Astrocyte (in vitro differentiated cells and primary cell): Measurements from ENCODE around the gene CSH2. TPM values are rescaled to one million over a fixed set of nuclear protein-coding genes. Genes with fewer than 3 reads are reported as not detected.
"Not testable (repeated sequence)": the region's sequence is repeated elsewhere in the genome, so short reads cannot be mapped to it uniquely, and the experiment has no call there.

Source experiments
- DNase-seq: peaks from one replicate; pipeline ENCODE4 v3.0.0-alpha.2; 2010; ENCODE audit warnings: low read depth
- FAIRE-seq: peaks from 2 replicates; lab custom pipeline; 2011; peaks lifted over from hg19 to GRCh38; lab: Jason Lieb, UNC
- H2AFZ ChIP-seq: 2 replicates; pipeline ENCODE4 v1.6.0; 2012; ENCODE audit warnings: low read depth, low read length, inconsistent platforms
- H3K27ac ChIP-seq: 2 replicates; pipeline ENCODE4 v1.5.1; 2011; ENCODE audit warnings: low read depth, low read length, inconsistent platforms
- H3K27me3 ChIP-seq: 2 replicates; pipeline ENCODE4 v1.6.0; 2011; ENCODE audit warnings: low read length, inconsistent platforms; ENCODE audit not compliant: insufficient read depth
- H3K36me3 ChIP-seq: 2 replicates; pipeline ENCODE4 v1.5.1; 2011; ENCODE audit warnings: low read length, inconsistent platforms; ENCODE audit not compliant: insufficient read depth
- H3K4me1 ChIP-seq: 2 replicates; pipeline ENCODE4 v1.5.1; 2011; ENCODE audit warnings: low read length, inconsistent platforms; ENCODE audit not compliant: insufficient read depth
- H3K4me2 ChIP-seq: 2 replicates; pipeline ENCODE4 v1.6.0; 2012; ENCODE audit warnings: low read length, inconsistent platforms
- H3K4me3 ChIP-seq: 2 replicates; pipeline ENCODE4 v1.5.1; 2011; ENCODE audit warnings: low read depth, mild to moderate bottlenecking, low read length, inconsistent platforms; ENCODE audit not compliant: insufficient read depth
- H3K79me2 ChIP-seq: 2 replicates; pipeline ENCODE4 v1.6.0; 2012; ENCODE audit warnings: mild to moderate bottlenecking, low read length, inconsistent platforms; ENCODE audit not compliant: insufficient read depth
- H3K9ac ChIP-seq: 2 replicates; pipeline ENCODE4 v1.6.0; 2012; ENCODE audit warnings: mild to moderate bottlenecking, low read length, inconsistent platforms
- H3K9me3 ChIP-seq: 2 replicates; pipeline ENCODE4 v1.5.1; 2012; ENCODE audit warnings: low read depth, mild to moderate bottlenecking, low read length, inconsistent platforms; ENCODE audit not compliant: insufficient read depth
- H4K20me1 ChIP-seq: 2 replicates; pipeline ENCODE4 v1.6.0; 2012; ENCODE audit warnings: low read length, inconsistent platforms; ENCODE audit not compliant: insufficient read depth
- H3K27ac Mint-ChIP-seq: one replicate; pipeline ENCODE4 v1.8.0; 2021; ENCODE audit warnings: mild to moderate bottlenecking, mixed read lengths; ENCODE audit not compliant: unreplicated experiment
- H3K27me3 Mint-ChIP-seq: one replicate; pipeline ENCODE4 v1.8.0; 2021; ENCODE audit warnings: low read depth, mixed read lengths; ENCODE audit not compliant: unreplicated experiment
- H3K36me3 Mint-ChIP-seq: one replicate; pipeline ENCODE4 v1.8.0; 2021; ENCODE audit warnings: low read depth, mixed read lengths; ENCODE audit not compliant: unreplicated experiment
- H3K4me1 Mint-ChIP-seq: one replicate; pipeline ENCODE4 v1.8.0; 2021; ENCODE audit warnings: low read depth, mixed read lengths; ENCODE audit not compliant: unreplicated experiment
- H3K4me3 Mint-ChIP-seq: one replicate; pipeline ENCODE4 v1.8.0; 2021; ENCODE audit warnings: mild to moderate bottlenecking, moderate library complexity, mixed read lengths; ENCODE audit not compliant: unreplicated experiment
- H3K9me3 Mint-ChIP-seq: one replicate; pipeline ENCODE4 v1.8.0; 2021; ENCODE audit warnings: mild to moderate bottlenecking, mixed read lengths; ENCODE audit not compliant: unreplicated experiment
- EZH2 ChIP-seq: IDR thresholded peaks from 2 replicates; pipeline ENCODE4 v1.6.1; 2012; ENCODE audit warnings: mild to moderate bottlenecking, low read length, inconsistent platforms; ENCODE audit not compliant: insufficient read depth
- total RNA-seq: library from RNA; stranded (reverse); gene quantifications from 2 replicates; pipeline ENCODE4 v1.2.1, GENCODE V29; 2021
- TF ChIP-seq, protein P1 (sequence below): IDR thresholded peaks from 2 replicates; pipeline ENCODE4 v1.5.1; 2011; ENCODE audit warnings: low read depth, mild to moderate bottlenecking, inconsistent platforms, low read length, moderate library complexity; ENCODE audit not compliant: insufficient read depth

The CSH2 gene
- total RNA-seq, 1 donor from 2014 or later: 4.3 TPM

DNA sequence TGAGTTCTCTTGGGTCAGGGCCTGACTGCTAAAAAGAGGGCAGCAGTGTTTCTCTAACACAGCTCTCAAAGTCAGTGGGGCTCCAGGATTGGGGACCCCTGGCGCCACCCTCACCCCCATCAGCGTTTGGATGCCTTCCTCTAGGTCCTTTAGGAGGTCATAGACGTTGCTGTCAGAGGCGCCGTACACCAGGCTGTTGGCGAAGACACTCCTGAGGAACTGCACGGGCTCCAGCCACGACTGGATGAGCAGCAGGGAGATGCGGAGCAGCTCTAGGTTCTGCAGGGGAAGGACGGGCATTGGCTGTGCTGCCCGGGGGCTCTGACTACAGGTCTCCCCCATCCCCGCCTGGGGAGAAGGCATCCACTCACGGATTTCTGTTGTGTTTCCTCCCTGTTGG, 44.2 kb upstream of the CSH2 start:
- no peak for FAIRE-seq
- TF ChIP-seq EZH2: no peak
- TF ChIP-seq, protein P1, sequence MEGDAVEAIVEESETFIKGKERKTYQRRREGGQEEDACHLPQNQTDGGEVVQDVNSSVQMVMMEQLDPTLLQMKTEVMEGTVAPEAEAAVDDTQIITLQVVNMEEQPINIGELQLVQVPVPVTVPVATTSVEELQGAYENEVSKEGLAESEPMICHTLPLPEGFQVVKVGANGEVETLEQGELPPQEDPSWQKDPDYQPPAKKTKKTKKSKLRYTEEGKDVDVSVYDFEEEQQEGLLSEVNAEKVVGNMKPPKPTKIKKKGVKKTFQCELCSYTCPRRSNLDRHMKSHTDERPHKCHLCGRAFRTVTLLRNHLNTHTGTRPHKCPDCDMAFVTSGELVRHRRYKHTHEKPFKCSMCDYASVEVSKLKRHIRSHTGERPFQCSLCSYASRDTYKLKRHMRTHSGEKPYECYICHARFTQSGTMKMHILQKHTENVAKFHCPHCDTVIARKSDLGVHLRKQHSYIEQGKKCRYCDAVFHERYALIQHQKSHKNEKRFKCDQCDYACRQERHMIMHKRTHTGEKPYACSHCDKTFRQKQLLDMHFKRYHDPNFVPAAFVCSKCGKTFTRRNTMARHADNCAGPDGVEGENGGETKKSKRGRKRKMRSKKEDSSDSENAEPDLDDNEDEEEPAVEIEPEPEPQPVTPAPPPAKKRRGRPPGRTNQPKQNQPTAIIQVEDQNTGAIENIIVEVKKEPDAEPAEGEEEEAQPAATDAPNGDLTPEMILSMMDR: no peak
- Histone ChIP-seq H2AFZ (no peak overlapping the region), H3K27ac (no peak overlapping the region), H3K27me3 (peaks cover 9% of the 10 kb centered on the region), H3K9ac (no peak overlapping the region), H3K79me2 (no peaks in the 10 kb centered on the region), H3K9me3 (no peaks in the 10 kb centered on the region), H4K20me1 (no peaks in the 10 kb centered on the region), H3K4me3 (no peak overlapping the region), H3K4me1 (no peaks in the 10 kb centered on the region), H3K4me2 (no peak overlapping the region), H3K36me3 (no peaks in the 10 kb centered on the region)
- Mint-ChIP-seq H3K27ac (no peak overlapping the region), H3K4me3 (no peak overlapping the region), H3K4me1 (no peaks in the 10 kb centered on the region), H3K27me3 (peaks cover 46% of the 10 kb centered on the region), H3K9me3 (no peaks in the 10 kb centered on the region), H3K36me3 (no peaks in the 10 kb centered on the region)
- DNase-seq: no peak

DNA sequence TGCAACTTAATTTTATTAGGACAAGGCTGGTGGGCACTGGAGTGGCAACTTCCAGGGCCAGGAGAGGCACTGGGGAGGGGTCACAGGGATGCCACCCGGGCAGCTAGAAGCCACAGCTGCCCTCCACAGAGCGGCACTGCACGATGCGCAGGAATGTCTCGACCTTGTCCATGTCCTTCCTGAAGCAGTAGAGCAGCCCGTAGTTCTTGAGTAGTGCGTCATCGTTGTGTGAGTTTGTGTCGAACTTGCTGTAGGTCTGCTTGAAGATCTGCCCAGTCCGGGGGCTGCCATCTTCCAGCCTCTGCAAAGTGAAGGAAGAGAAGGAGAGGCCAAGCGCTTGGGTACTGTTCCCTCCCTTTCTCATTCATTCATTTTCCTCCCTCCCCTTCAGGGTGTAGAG, 43.7 kb upstream of the CSH2 start:
- not testable (repeated sequence) for H3K36me3 ChIP-seq, H3K27me3 ChIP-seq, H3K27ac ChIP-seq, H3K9ac ChIP-seq, H2AFZ ChIP-seq, FAIRE-seq, H3K9me3 ChIP-seq, H3K4me3 ChIP-seq, DNase-seq, H4K20me1 ChIP-seq, H3K27ac Mint-ChIP-seq, H3K4me1 ChIP-seq, H3K4me2 ChIP-seq, H3K4me1 Mint-ChIP-seq, H3K9me3 Mint-ChIP-seq, H3K79me2 ChIP-seq, H3K4me3 Mint-ChIP-seq, H3K36me3 Mint-ChIP-seq
- peaks cover 43% of the 10 kb centered on the region for H3K27me3 Mint-ChIP-seq

DNA sequence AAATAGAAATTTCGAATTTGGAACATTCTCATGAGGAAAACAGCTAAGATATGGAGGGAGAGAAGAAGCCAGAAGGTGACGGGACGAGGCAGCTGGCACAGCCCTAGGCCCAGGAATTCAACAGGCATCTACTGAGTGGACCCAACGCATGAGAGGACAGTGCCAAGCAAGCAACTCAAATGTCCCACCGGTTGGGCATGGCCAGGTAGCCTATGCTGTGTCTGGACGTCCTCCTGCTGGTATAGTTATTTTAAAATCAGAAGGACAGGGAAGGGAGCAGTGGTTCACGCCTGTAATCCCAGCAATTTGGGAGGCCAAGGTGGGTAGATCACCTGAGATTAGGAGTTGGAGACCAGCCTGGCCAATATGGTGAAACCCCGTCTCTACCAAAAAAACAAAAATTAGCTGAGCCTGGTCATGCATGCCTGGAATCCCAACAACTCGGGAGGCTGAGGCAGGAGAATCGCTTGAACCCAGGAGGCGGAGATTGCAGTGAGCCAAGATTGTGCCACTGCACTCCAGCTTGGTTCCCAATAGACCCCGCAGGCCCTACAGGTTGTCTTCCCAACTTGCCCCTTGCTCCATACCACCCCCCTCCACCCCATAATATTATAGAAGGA, 43.2 kb upstream of the CSH2 start:
- DNase-seq: no peak
- FAIRE-seq: no peak
- Histone ChIP-seq H3K27me3 (peaks cover 9% of the 10 kb centered on the region), H3K79me2 (no peaks in the 10 kb centered on the region), H4K20me1 (no peaks in the 10 kb centered on the region), H3K36me3 (no peaks in the 10 kb centered on the region), H2AFZ (no peak overlapping the region), H3K9ac (no peak overlapping the region), H3K4me1 (no peaks in the 10 kb centered on the region), H3K27ac (no peak overlapping the region), H3K9me3 (no peaks in the 10 kb centered on the region), H3K4me2 (no peak overlapping the region), H3K4me3 (no peak overlapping the region)
- TF ChIP-seq, protein P1: no peak
- no peak for TF ChIP-seq EZH2
- no peak overlapping the region for H3K27ac Mint-ChIP-seq
- H3K4me1 Mint-ChIP-seq: no peaks in the 10 kb centered on the region
- H3K27me3 Mint-ChIP-seq: peaks cover 40% of the 10 kb centered on the region
- no peak overlapping the region for H3K4me3 Mint-ChIP-seq
- no peaks in the 10 kb centered on the region for H3K36me3 Mint-ChIP-seq
- no peaks in the 10 kb centered on the region for H3K9me3 Mint-ChIP-seq

DNA sequence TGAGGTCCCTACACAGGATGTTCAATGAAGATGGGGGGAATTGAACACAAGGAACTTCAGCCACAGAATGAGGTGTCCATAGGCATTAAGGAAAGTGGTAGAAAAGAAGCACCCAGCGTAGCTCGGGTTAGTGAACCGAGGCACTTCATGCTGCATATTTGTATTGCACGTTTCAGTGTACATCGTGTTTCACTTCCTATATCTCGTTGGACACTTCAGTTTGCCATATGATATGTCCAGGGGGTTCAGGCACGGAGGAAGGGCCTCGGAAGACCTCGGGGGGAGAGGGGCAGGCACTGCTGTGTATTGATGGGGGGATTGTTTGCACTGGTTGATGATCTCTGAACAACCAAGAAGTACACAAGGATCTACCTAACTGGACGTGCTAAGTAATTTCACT, 42.3 kb upstream of the CSH2 start:
- not testable (repeated sequence) for H3K4me2 ChIP-seq, FAIRE-seq, H3K9me3 Mint-ChIP-seq, H3K36me3 Mint-ChIP-seq, H3K36me3 ChIP-seq, H3K79me2 ChIP-seq, H3K4me1 ChIP-seq, H3K9ac ChIP-seq, H3K27ac Mint-ChIP-seq, DNase-seq, H4K20me1 ChIP-seq, H2AFZ ChIP-seq, H3K4me1 Mint-ChIP-seq, H3K4me3 Mint-ChIP-seq, H3K4me3 ChIP-seq, H3K9me3 ChIP-seq, H3K27me3 ChIP-seq, H3K27ac ChIP-seq
- peaks cover 45% of the 10 kb centered on the region for H3K27me3 Mint-ChIP-seq
